ENCODE data around the gene SNAPC2. TPM values are rescaled to one million over a fixed set of nuclear protein-coding genes. Genes with fewer than 3 reads are reported as not detected.

Gene SNAPC2
- polyA plus RNA-seq, 1 donor (not counting 4 experiments of a cell fraction or from before 2014, with no cell fraction given) = 10.7 TPM

GRCh38 chr19:7879111-7879807 lies 40.9 kb upstream of the SNAPC2 start:
- Histone ChIP-seq H3K36me3 (ENCODE audit: control insufficient read depth in 2 of 2, extremely low read depth in 1 of 2, insufficient read depth in 2 of 2, low read length in 2 of 2) (no peaks in the 10 kb centered on the region), H3K4me1 (ENCODE audit: control insufficient read depth, extremely low read depth, insufficient read depth, low read length) (no peaks in the 10 kb centered on the region), H3K9me1 (ENCODE audit: control insufficient read depth, extremely low read depth, insufficient read depth, low read length) (no peaks in the 10 kb centered on the region), H3K4me2 (ENCODE audit: control insufficient read depth, extremely low read depth, insufficient read depth, low read depth, low read length) (no peak overlapping the region), H3K9ac (ENCODE audit: control insufficient read depth, extremely low read depth, insufficient read depth, low read length) (no peak overlapping the region), H2AFZ (ENCODE audit: control insufficient read depth, low read length) (no peak overlapping the region), H3K79me2 (ENCODE audit: control insufficient read depth, insufficient read depth, low read length) (no peaks in the 10 kb centered on the region), H3K27me3 (ENCODE audit: control insufficient read depth, extremely low read depth, insufficient read depth, low read length) (peaks cover 18% of the 10 kb centered on the region), H3K9me3 (ENCODE audit: control insufficient read depth, low read depth, low read length) (no peaks in the 10 kb centered on the region), H4K20me1 (ENCODE audit: control insufficient read depth, extremely low read depth, insufficient read depth, low read length) (no peaks in the 10 kb centered on the region), H3K27ac (ENCODE audit: control insufficient read depth, insufficient read depth, low read length) (no peak overlapping the region), H3K4me3 (ENCODE audit: control insufficient read depth in 2 of 3, extremely low read depth in 1 of 3, insufficient read depth in 2 of 3, low read depth in 1 of 3, low read length in 3 of 3) (no peak overlapping the region)
- FAIRE-seq (no peak), DNase-seq (ENCODE audit: low read depth, low spot score) (no peak)
- dilution Hi-C loops (cut with MboI; ENCODE audit: extremely low pct_ligation_motif_present, low sequenced_read_pairs) = no loop called here
- no peak for TF ChIP-seq EZH2 (IDR thresholded peaks at IDR 0.05; ENCODE audit: low read length)
- TF ChIP-seq CTCF (optimal IDR thresholded peaks at IDR 0.05 in 1 of 3, IDR thresholded peaks at IDR 0.05 in 1 of 3, conservative IDR thresholded peaks at IDR 0.05 in 1 of 3; ENCODE audit: extremely low read depth in 1 of 3, insufficient read depth in 2 of 3, low read length in 3 of 3) = no peak

GRCh38 chr19:7879836-7880235 lies 40.3 kb upstream of the SNAPC2 start:
- Histone ChIP-seq H3K4me2 (ENCODE audit: control insufficient read depth, extremely low read depth, insufficient read depth, low read depth, low read length) (no peak overlapping the region), H3K4me3 (ENCODE audit: control insufficient read depth in 2 of 3, extremely low read depth in 1 of 3, insufficient read depth in 2 of 3, low read depth in 1 of 3, low read length in 3 of 3) (no peak overlapping the region), H3K9me3 (ENCODE audit: control insufficient read depth, low read depth, low read length) (no peaks in the 10 kb centered on the region), H4K20me1 (ENCODE audit: control insufficient read depth, extremely low read depth, insufficient read depth, low read length) (no peaks in the 10 kb centered on the region), H3K4me1 (ENCODE audit: control insufficient read depth, extremely low read depth, insufficient read depth, low read length) (no peaks in the 10 kb centered on the region), H3K27me3 (ENCODE audit: control insufficient read depth, extremely low read depth, insufficient read depth, low read length) (peaks cover 12% of the 10 kb centered on the region), H3K27ac (ENCODE audit: control insufficient read depth, insufficient read depth, low read length) (no peak overlapping the region), H3K79me2 (ENCODE audit: control insufficient read depth, insufficient read depth, low read length) (no peaks in the 10 kb centered on the region), H2AFZ (ENCODE audit: control insufficient read depth, low read length) (no peak overlapping the region), H3K9ac (ENCODE audit: control insufficient read depth, extremely low read depth, insufficient read depth, low read length) (no peak overlapping the region), H3K9me1 (ENCODE audit: control insufficient read depth, extremely low read depth, insufficient read depth, low read length) (no peaks in the 10 kb centered on the region), H3K36me3 (ENCODE audit: control insufficient read depth in 2 of 2, extremely low read depth in 1 of 2, insufficient read depth in 2 of 2, low read length in 2 of 2) (no peaks in the 10 kb centered on the region)
- DNase-seq (ENCODE audit: low read depth, low spot score) = no peak
- FAIRE-seq = no peak
- TF ChIP-seq CTCF (optimal IDR thresholded peaks at IDR 0.05 in 1 of 3, IDR thresholded peaks at IDR 0.05 in 1 of 3, conservative IDR thresholded peaks at IDR 0.05 in 1 of 3; ENCODE audit: extremely low read depth in 1 of 3, insufficient read depth in 2 of 3, low read length in 3 of 3) (no peak), EZH2 (IDR thresholded peaks at IDR 0.05; ENCODE audit: low read length) (no peak)
- dilution Hi-C loops (cut with MboI; ENCODE audit: extremely low pct_ligation_motif_present, low sequenced_read_pairs) = no loop called here

All from keratinocyte (primary cell).